ES-I3 (cell line): ENCODE measurements around the gene RSPH3.
"Not testable (repeated sequence)": the region's sequence is repeated elsewhere in the genome, so short reads cannot be mapped to it uniquely, and the experiment has no call there.

ENCODE experiments used
- H3K36me3 ChIP-seq: 2 replicates; pipeline ENCODE4 v1.6.1; 2013; ENCODE audit warnings: mild to moderate bottlenecking, low read length, control low read depth, moderate library complexity; ENCODE audit not compliant: insufficient read depth
- H3K4me1 ChIP-seq: 2 replicates; pipeline ENCODE4 v1.6.1; 2013; ENCODE audit warnings: mild to moderate bottlenecking, control low read depth, low read length; ENCODE audit not compliant: insufficient read depth
- H3K9ac ChIP-seq: 2 replicates; pipeline ENCODE4 v1.6.1; 2013; ENCODE audit warnings: low read depth, mild to moderate bottlenecking, low read length, moderate library complexity
- H3K9me3 ChIP-seq: 2 replicates; pipeline ENCODE4 v1.6.1; 2013; ENCODE audit warnings: mild to moderate bottlenecking, low read length, moderate library complexity; ENCODE audit not compliant: control insufficient read depth, insufficient read depth

Gene RSPH3

DNA sequence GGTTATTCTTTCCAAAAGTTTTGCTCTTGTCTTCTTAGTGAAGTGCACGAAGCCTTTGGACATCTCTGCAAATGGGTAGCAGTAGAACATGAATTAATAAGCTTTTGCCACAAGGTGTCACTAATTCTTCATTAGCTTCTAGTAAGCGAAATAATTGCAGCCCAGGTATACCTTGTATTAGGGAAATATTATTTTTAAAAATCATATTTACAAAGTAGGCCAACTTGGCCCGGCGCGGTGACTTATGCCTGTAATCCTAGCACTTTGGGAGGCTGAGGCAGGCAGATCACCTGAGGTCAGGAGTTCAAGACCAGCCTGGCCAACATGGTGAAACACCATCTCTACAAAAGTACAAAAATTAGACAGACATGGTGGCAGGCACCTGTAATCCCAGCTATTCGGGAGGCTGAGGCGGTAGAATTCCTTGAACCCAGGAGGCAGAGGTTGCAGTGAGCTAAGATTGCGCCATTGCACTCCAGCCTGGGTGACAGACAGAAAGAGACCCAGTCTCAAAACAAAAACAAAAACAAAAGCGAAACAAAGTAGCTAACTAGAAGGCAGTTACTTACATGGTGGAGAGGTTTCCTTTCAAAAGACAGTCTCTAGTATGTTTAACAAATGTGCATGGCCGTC, 8.8 kb upstream of the RSPH3 start:
- Histone ChIP-seq H3K4me1 (no peaks in the 10 kb centered on the region; the same call in 1 of the 2 replicates), H3K9me3 (no peaks in the 10 kb centered on the region), H3K36me3 (no peaks in the 10 kb centered on the region), H3K9ac (no peak overlapping the region)

DNA sequence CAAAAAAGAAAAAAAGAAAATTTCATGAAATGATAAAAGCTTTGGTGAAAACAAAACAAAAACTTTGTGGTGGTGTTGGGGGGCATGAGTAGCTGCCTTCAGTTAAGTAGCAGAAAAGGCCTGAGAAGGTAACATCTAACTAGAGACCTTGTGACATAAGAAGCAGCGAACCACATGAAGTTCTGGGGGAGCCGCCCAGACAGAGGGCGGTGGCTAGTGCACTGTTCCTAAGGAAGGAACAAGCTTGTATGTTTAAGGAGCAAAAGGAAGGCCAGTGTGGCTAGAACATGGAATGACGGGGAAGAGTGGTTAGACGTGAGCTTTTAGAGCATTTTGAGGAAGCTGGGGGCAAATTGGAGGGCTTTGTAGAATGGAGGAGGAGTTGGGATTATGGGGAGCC, 7.5 kb upstream of the RSPH3 start:
- Histone ChIP-seq H3K9ac (no peak overlapping the region), H3K4me1 (no peaks in the 10 kb centered on the region; the same call in 1 of the 2 replicates), H3K9me3 (no peaks in the 10 kb centered on the region), H3K36me3 (no peaks in the 10 kb centered on the region)

DNA sequence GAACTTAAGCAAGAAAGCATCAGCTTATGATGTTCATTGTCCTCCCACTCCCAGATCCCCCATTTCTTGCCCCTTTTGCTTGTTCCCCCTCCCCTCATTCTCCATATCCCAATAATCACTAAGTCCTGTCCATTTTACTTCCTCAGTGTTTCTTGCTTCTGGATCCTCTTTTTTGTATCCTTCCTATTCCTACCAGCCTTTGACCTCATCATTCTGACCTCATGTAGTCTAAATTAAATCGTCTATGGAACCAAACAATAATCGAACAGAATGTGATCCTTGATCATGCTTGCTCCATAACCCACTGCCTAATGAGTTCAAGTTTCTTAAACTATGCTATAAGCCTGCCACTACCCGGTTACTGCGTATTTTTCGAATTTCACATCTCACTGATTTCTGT, 5.4 kb upstream of the RSPH3 start:
- Histone ChIP-seq H3K9me3 (no peaks in the 10 kb centered on the region), H3K9ac (no peak overlapping the region), H3K4me1 (no peaks in the 10 kb centered on the region), H3K36me3 (no peaks in the 10 kb centered on the region)

DNA sequence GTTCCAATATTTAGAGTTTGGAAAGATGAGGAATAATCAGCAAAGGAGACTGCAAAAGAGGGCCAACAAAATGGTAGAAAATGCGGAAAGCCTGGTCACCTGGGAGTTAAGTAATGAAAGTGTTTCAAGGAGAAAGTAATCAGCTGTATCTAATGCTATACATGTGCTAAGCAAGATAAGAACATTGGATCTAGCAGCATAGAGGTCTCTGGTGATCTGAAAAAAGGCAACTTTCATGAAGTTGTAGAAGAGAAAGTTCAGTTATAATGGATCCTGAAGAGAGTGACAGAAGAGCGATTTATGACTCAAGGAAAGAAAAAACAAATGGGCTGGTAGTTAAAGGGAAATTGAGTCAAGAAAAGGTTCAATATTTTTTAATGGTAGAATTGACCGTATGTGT, 4.6 kb upstream of the RSPH3 start:
- no peak overlapping the region for H3K9ac ChIP-seq
- H3K36me3 ChIP-seq, result no peaks in the 10 kb centered on the region
- H3K9me3 ChIP-seq, result no peaks in the 10 kb centered on the region
- no peaks in the 10 kb centered on the region for H3K4me1 ChIP-seq

DNA sequence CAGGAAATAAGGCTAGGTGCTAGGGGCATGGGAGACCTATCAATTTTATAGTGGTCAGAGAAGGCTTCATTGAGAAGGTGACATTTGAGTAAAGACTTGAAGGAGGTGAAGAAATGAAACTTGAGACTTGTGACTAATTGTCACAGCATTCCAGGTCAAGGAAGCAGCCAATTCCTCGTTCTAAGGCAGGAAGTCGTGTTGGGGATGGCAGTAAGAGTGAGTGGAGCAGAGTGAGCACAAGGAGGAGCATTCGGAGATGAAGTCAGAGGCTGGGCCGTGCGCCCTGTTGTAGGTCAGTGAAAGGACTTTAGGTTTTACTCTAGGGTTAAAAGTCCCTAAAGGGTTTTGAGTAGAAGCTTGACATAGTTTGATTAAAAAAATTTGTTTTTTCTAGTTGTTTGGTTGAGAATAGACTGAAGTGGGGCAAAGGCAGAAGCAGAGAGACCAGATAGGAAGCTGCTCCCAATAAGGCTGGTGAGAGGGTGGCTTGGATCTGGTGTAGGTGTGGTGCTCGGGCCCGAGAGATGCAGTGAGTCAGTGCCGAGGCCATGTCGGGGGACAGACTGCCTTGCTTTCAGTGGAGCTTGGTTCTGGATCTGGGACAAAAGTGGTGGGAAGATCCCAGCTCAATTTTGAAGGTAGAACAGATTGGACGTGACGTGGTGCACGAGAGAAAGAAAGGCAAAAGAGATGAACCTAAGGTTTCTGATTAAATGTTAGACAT, 2.6 kb upstream of the RSPH3 start:
- Histone ChIP-seq H3K9me3 (no peaks in the 10 kb centered on the region), H3K9ac (no peak overlapping the region), H3K4me1 (no peaks in the 10 kb centered on the region), H3K36me3 (no peaks in the 10 kb centered on the region)

DNA sequence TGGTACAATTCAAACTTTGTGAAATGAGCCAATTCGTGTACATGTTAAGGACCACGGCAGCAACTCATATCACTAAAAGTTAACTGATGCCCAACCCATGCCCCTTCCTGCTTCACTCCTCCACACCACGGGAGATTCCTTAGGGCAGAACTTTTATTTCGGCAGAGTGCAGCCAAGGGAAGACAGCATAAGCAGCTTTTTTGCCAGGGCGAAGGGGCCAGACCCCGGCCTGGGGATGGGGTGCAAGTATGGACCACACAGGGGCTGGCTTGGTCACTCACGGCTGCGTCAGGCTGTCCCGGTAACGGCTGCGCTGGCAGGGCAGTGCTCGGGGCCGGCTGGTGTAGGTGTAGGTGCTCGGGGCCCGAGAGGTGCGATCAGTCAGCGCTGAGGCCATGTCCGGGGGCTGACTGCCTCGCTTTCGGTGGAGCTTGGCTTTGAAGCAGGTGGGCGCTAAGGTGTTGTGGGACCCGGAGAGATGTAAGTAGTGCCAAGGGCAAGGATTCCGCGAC, 792 bp downstream of the RSPH3 start:
- H3K9ac ChIP-seq, result peak overlapping the region; percentile 62; the same call in 1 of the 2 replicates
- no peaks in the 10 kb centered on the region for H3K9me3 ChIP-seq
- H3K36me3 ChIP-seq, result no peaks in the 10 kb centered on the region
- no peaks in the 10 kb centered on the region for H3K4me1 ChIP-seq

DNA sequence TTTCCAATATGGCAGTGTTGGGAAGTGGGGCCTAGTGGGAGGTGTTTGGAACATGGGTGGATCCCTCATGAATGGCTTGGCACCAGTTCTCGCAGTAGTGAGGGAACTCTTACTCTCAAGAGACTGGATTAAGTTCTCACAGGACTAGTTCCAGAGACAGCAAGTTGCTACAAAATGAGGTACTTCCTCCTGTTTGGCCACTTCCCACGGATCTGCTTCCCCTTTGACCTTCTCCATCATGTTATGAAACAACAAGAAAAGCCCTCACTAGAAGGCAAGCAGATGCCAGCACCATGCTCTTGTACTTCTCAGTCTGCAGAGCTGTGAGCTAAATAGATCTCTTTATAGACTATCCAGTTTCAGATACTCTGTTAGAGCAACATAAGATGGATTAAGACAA, 3.1 kb downstream of the RSPH3 start:
- Histone ChIP-seq H3K9me3 (no peaks in the 10 kb centered on the region), H3K4me1 (no peaks in the 10 kb centered on the region), H3K36me3 (no peaks in the 10 kb centered on the region), H3K9ac (no peak overlapping the region)

DNA sequence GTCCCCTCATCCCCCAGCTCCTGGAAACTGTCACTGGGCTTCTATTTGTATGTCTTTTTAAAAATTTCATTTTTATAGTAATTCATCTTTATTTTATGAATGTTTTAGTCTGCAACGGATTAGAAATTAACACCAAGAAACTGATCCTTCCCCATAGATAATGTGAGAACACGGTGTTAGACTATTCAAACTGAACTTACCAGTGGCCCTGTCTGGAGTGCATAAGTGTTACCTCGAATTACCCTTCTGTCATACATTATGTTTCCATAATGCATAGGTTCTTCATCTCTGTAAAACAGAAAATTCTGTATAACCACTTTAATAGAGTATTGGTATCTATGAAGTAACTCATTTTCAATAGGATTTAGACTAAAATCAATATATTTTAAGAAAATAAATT, 6.4 kb downstream of the RSPH3 start:
- Histone ChIP-seq H3K36me3 (no peaks in the 10 kb centered on the region), H3K4me1 (no peaks in the 10 kb centered on the region), H3K9me3 (no peaks in the 10 kb centered on the region), H3K9ac (no peak overlapping the region)

DNA sequence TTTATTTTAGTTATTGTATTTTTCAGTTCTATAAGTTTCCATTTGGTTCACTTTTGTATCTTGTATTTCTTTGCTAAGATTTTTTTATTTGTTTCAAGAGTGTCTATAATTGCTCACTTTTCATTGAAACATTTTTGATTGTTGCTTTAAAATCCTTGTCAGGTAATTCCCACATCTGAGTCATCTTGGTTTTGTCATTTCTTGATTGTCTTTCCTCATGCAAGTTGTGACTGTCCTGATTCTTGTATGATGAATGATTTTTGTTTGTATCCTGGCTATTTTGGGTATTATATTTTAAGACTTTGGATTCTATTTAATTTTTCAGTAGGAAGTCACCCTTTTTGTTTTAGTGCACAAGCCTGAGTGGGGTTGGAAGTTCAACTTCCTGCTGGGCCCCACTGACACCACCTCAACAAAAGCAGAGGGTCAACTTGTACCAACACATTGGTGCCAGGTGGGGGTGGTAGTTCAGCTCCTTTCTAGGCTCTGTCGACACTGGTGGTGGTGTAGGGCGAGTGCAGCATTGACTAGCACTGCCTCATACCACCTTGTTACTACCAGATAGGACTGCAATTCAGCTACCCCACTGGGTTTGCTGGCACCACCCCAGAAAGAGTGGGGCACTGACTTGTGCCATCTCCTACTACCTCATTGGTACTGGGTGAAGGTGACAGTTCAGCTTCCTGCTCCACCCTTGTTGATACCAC, 8.8 kb downstream of the RSPH3 start:
- Histone ChIP-seq H3K9me3 (no peaks in the 10 kb centered on the region), H3K4me1 (no peaks in the 10 kb centered on the region), H3K36me3 (no peaks in the 10 kb centered on the region), H3K9ac (no peak overlapping the region)

DNA sequence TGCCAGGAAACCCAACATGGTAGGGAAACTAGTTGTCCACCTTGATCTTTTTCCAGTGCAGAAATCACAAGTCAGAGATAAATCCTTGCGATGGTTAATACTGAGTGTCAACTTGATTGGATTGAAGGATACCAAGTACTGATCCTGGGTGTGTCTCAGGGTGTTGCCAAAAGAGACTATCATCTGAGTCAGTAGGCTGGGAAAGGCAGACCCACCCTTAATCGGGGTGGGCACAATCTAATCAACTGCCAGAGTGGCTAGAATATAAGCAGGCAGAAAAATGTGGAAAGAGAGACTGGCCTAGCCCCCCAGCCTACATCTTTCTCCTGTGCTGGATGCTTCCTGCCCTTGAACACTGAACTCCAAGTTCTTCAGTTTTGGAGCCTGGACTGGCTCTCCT, 10.3 kb downstream of the RSPH3 start:
- not testable (repeated sequence) for H3K4me1 ChIP-seq, H3K9me3 ChIP-seq, H3K9ac ChIP-seq, H3K36me3 ChIP-seq

DNA sequence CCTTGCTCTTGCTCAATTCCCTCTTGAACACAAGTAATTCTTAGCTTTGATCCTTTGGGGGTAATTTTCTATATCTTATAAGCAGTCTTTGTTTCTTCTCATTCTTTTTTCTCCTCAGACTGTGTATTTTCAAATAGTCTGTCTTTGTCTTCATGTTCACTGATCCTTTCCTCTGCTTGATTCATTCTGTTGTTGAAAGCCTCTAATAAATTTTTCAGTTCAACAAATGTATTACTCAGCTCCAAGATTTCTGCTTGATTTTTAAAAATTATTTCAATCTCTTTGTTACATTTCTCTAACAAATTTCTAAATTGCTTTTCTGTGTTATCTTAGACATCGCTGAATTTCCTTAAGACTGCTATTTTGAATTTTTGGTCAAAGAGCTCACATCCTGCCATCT, 11.5 kb downstream of the RSPH3 start:
- Histone ChIP-seq H3K4me1 (no peaks in the 10 kb centered on the region), H3K9me3 (no peaks in the 10 kb centered on the region), H3K36me3 (no peaks in the 10 kb centered on the region), H3K9ac (no peak overlapping the region)

DNA sequence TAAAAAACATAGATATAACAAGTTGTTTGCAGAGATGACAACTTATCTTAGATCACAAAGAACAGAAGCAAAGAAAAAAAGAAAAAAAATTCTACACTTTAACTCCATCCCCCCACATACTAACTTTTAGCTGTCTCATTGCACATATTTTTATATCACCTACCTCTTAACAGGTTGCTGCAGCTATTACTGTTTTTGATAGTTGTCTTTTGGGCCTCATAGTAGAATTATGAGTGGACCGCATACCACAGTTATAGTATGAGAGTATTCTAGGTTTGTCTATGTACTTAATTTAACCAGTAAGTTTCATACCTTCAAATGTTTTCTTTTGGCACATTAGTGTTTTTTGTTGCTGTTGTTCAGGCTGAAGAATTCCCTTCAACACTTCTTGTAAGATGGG, 12.3 kb downstream of the RSPH3 start:
- Histone ChIP-seq H3K4me1 (no peaks in the 10 kb centered on the region), H3K36me3 (no peaks in the 10 kb centered on the region), H3K9me3 (no peaks in the 10 kb centered on the region), H3K9ac (no peak overlapping the region)

DNA sequence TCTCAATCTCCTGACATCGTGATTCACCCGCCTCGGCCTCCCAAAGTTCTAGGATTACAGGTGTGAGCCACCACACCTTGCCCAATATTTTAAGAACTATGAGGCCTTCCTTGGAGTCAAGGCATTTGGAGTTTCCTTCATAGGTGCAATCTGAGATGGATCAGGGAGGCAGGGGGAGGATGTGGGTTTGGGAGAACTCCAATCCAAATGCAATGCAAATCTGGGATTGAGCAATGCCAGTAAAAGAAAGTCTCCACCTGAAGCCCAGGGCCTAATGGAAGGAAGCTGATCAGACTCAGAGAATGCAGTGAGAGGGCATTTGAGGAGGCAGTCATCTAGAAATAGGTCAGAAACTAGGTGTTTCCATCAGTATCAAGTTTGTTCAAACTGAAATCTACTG, 21.2 kb downstream of the RSPH3 start:
- H3K9ac ChIP-seq, result no peak overlapping the region
- H3K4me1 ChIP-seq, result no peaks in the 10 kb centered on the region
- no peaks in the 10 kb centered on the region for H3K36me3 ChIP-seq
- H3K9me3 ChIP-seq, result no peaks in the 10 kb centered on the region

DNA sequence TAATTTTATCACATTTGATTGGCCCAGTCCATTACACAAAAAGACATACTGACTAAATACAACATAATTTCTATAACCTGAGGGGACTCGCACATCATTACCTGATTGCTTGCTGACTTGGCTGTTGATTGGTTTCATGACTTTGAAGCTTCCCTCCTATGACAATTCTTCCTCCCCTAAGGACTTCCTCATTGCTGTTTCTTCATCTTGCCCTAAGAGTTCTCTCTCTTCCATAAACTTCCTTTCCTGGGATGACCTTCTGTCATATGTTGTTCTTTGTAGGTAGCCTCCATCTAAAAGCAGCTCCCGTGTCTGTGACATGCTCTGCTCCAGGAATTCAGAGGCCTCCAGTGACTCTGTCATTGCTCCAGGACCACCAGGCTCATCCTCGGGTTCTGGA, 22.6 kb downstream of the RSPH3 start:
- Histone ChIP-seq H3K9me3 (no peaks in the 10 kb centered on the region), H3K4me1 (no peaks in the 10 kb centered on the region), H3K36me3 (no peaks in the 10 kb centered on the region), H3K9ac (no peak overlapping the region)
